NCI-H1105 (cell line): ENCODE data around the gene BEAN1.

Experiments used
- DNase-seq: peaks from one replicate; lab custom pipeline; 2025; lab: John Stamatoyannopoulos, UW

The BEAN1 gene

GRCh38 chr16:66521951-66522771 is 95.1 kb downstream of the BEAN1 start:
- no peak for DNase-seq

GRCh38 chr16:66522816-66523590 is 95.9 kb downstream of the BEAN1 start:
- DNase-seq, result no peak

- no peak for DNase-seq
These were observed 96.8 kb downstream of the BEAN1 start for GRCh38 chr16:66523861-66524354.

GRCh38 chr16:66524601-66525164 is 97.6 kb downstream of the BEAN1 start:
- DNase-seq, result no peak

- DNase-seq, result no peak
These were observed 98.5 kb downstream of the BEAN1 start for GRCh38 chr16:66525396-66526180.

- no peak for DNase-seq
These were observed 101.2 kb downstream of the BEAN1 start for GRCh38 chr16:66528294-66528693.

- no peak for DNase-seq
These were observed 102.4 kb downstream of the BEAN1 start for GRCh38 chr16:66529475-66529874.
